Panc1 (cell line): ENCODE measurements around the gene GRIK1.

Experiments used
- CTCF ChIP-seq: fragments of 450-650 bp; IDR thresholded peaks from 2 replicates; pipeline ENCODE4 v1.5.1; 2017; ENCODE audit warnings: mild to moderate bottlenecking
- TCF7L2 ChIP-seq: IDR thresholded peaks from 2 replicates; pipeline ENCODE4 v1.6.1; 2011; ENCODE audit warnings: mild to moderate bottlenecking, low read depth, low read length, inconsistent platforms

- TF ChIP-seq CTCF (no peak), TCF7L2 (no peak)
Observed at GRCh38 chr21:29643289-29643688, 296.5 kb downstream of the GRIK1 start.
